T-helper 2 cell treated with Interferon-gamma antibody and Interleukin-4, amounts not matched to agents 5 μg/mL and 100 μg/mL, for 36 hours (primary cell): ENCODE measurements around the gene TMEM164.

Experiments used
- DNase-seq: peaks from one replicate; pipeline ENCODE4 v3.0.0; 2021; ENCODE audit warnings: low spot score
- H3K27ac Mint-ChIP-seq: one replicate; pipeline ENCODE4 v1.8.0; 2021; ENCODE audit warnings: mild to moderate bottlenecking, mixed read lengths
- H3K27me3 Mint-ChIP-seq: one replicate; pipeline ENCODE4 v1.8.0; 2021; ENCODE audit warnings: low read depth, mixed read lengths
- H3K36me3 Mint-ChIP-seq: one replicate; pipeline ENCODE4 v1.8.0; 2021; ENCODE audit warnings: low read depth, mixed read lengths
- H3K4me1 Mint-ChIP-seq: one replicate; pipeline ENCODE4 v1.8.0; 2021; ENCODE audit warnings: low read depth, mixed read lengths
- H3K4me3 Mint-ChIP-seq: one replicate; pipeline ENCODE4 v1.8.0; 2022; ENCODE audit warnings: mild to moderate bottlenecking, moderate library complexity, mixed read lengths
- H3K9me3 Mint-ChIP-seq: one replicate; pipeline ENCODE4 v1.8.0; 2021; ENCODE audit warnings: mixed read lengths

TMEM164 gene

DNA sequence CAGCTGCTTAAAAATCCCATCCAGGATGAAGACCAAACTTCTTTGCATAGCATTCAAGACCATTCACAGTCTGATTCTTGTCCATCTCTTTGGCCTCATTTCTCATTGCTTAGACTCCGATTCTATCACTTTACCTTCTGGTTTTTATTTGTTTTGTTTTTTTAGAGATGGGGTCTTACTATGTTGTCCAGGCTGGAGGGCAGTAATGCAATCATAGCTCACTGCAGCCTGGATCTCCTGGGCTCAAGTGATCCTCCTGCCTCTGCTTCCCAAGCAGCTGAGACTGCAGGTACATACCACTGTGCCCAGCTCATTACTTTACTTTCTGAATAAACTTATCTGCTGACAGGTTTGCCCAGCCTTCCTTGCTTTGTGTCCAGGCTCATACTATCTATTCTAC lies 152.8 kb downstream of the TMEM164 start:
- no peak for DNase-seq
- Mint-ChIP-seq H3K4me1 (peaks cover 19% of the 10 kb centered on the region), H3K27ac (no peak overlapping the region), H3K9me3 (no peaks in the 10 kb centered on the region), H3K4me3 (no peak overlapping the region), H3K27me3 (no peaks in the 10 kb centered on the region), H3K36me3 (no peaks in the 10 kb centered on the region)

DNA sequence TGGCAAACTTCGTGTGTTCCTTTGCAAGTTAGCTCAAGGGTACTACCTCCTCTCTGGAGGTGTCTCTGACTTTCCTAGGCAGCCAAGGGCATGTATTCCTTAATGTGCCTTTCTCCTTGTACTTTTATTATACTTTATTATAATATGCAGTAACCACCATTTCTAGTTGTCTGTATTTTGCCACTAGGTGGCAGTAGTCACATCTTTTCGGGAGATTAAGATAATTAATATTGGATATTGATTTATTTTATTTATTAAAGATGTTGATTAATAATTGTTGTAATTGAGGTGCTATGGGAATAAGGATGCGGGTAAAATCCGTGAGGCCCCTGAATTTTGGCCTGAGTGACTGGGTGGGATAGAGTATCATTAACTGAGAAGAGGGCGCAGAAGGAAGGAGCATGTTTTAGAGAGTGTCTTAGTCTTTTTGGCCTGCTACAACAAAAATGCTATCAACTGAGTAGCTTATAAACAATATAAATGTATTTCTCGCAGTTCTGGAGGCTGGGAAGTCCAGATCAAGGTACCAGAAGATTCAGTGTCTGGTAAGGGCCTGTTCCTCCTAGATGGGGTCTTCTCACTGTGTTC lies 153.3 kb downstream of the TMEM164 start:
- H3K27ac Mint-ChIP-seq, result no peak overlapping the region
- no peaks in the 10 kb centered on the region for H3K27me3 Mint-ChIP-seq
- H3K9me3 Mint-ChIP-seq, result no peaks in the 10 kb centered on the region
- peaks cover 19% of the 10 kb centered on the region for H3K4me1 Mint-ChIP-seq
- no peaks in the 10 kb centered on the region for H3K36me3 Mint-ChIP-seq
- no peak for DNase-seq
- no peak overlapping the region for H3K4me3 Mint-ChIP-seq

- no peak for DNase-seq
- no peak overlapping the region for H3K4me3 Mint-ChIP-seq
- no peaks in the 10 kb centered on the region for H3K36me3 Mint-ChIP-seq
- peaks cover 19% of the 10 kb centered on the region for H3K4me1 Mint-ChIP-seq
- H3K27me3 Mint-ChIP-seq, result no peaks in the 10 kb centered on the region
- no peak overlapping the region for H3K27ac Mint-ChIP-seq
- no peaks in the 10 kb centered on the region for H3K9me3 Mint-ChIP-seq
Observed at GRCh38 chrX:110157444-110157843, 154.5 kb downstream of the TMEM164 start.

DNA sequence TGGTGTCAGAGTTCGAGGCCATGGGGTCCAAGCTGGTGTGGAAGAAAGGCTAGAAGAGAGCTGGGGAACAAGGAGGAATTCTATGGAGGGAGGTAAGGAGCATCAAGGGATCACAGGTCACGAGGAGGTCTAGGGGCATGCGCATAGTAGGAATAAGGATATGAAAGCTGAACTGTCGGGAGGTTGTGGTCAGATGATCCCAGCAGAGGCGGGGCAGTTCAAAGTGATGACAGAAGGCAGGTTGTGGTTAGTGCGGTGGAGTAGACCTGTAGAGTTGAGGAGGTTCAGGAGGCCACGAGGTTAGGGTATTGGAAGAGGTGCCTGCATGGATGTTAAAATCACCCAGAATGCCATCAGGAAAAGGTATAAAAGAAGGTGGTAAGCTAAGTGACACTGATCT lies 156.3 kb downstream of the TMEM164 start:
- Mint-ChIP-seq H3K27me3 (no peaks in the 10 kb centered on the region), H3K4me1 (peaks cover 19% of the 10 kb centered on the region), H3K4me3 (no peak overlapping the region), H3K9me3 (no peaks in the 10 kb centered on the region), H3K27ac (no peak overlapping the region), H3K36me3 (no peaks in the 10 kb centered on the region)
- DNase-seq, result no peak

DNA sequence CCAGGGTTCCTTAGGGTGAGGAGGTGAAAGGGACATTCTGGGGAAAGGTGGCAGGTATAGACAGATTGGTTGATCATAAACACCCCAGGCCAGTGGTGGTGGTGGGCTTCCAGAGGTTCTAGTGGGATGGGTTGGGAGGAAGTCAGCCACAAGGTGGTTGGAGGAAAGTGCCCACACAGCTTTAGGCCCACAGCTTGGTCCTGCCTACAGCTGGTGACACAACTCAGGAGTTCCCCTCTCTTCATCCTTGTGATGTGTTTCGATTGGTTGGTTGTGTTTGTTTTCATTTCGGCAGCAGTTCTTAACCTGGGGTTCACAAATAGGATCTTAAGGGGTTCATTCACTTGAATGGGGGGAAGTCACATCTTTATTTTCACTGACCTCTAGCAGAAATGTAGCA lies 157.0 kb downstream of the TMEM164 start:
- H3K4me3 Mint-ChIP-seq, result no peak overlapping the region
- no peak overlapping the region for H3K27ac Mint-ChIP-seq
- no peak for DNase-seq
- peaks cover 19% of the 10 kb centered on the region for H3K4me1 Mint-ChIP-seq
- H3K36me3 Mint-ChIP-seq, result no peaks in the 10 kb centered on the region
- no peaks in the 10 kb centered on the region for H3K27me3 Mint-ChIP-seq
- no peaks in the 10 kb centered on the region for H3K9me3 Mint-ChIP-seq

GRCh38 chrX:110161361-110161686 lies 158.4 kb downstream of the TMEM164 start:
- Mint-ChIP-seq H3K4me3 (no peak overlapping the region), H3K27me3 (no peaks in the 10 kb centered on the region), H3K27ac (no peak overlapping the region), H3K9me3 (no peaks in the 10 kb centered on the region), H3K36me3 (no peaks in the 10 kb centered on the region), H3K4me1 (peaks cover 12% of the 10 kb centered on the region)
- DNase-seq, result no peak

GRCh38 chrX:110162131-110162530 lies 159.2 kb downstream of the TMEM164 start:
- H3K36me3 Mint-ChIP-seq, result no peaks in the 10 kb centered on the region
- no peak overlapping the region for H3K27ac Mint-ChIP-seq
- H3K9me3 Mint-ChIP-seq, result no peaks in the 10 kb centered on the region
- peaks cover 12% of the 10 kb centered on the region for H3K4me1 Mint-ChIP-seq
- no peak for DNase-seq
- H3K27me3 Mint-ChIP-seq, result no peaks in the 10 kb centered on the region
- H3K4me3 Mint-ChIP-seq, result no peak overlapping the region

- Mint-ChIP-seq H3K9me3 (no peaks in the 10 kb centered on the region), H3K27ac (no peak overlapping the region), H3K27me3 (no peaks in the 10 kb centered on the region), H3K4me1 (peaks cover 12% of the 10 kb centered on the region), H3K36me3 (no peaks in the 10 kb centered on the region), H3K4me3 (no peak overlapping the region)
- DNase-seq, result no peak
Observed at GRCh38 chrX:110162867-110163266, 160.0 kb downstream of the TMEM164 start.

DNA sequence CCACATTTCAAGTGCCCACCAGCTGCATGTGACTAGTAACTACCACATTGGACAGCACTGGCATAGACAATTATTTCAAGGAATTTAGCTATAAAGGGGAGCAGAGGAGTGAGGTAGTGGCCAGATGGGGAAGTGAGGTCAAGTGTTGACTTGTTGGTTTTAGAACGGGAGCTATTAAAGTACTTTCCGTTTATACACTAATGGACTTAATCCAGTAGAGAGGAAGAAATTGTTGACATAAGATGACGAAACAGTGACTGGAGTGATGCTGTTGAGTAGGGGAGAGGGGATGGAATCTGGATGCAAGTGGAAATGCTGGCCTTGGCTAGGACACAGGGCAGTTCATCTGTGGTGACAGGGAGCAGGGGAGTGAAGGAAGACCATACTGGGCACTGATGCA lies 160.6 kb downstream of the TMEM164 start:
- no peak for DNase-seq
- no peaks in the 10 kb centered on the region for H3K27me3 Mint-ChIP-seq
- no peaks in the 10 kb centered on the region for H3K9me3 Mint-ChIP-seq
- H3K27ac Mint-ChIP-seq, result no peak overlapping the region
- peaks cover 12% of the 10 kb centered on the region for H3K4me1 Mint-ChIP-seq
- no peaks in the 10 kb centered on the region for H3K36me3 Mint-ChIP-seq
- no peak overlapping the region for H3K4me3 Mint-ChIP-seq

GRCh38 chrX:110167952-110168451 lies 165.1 kb downstream of the TMEM164 start:
- no peaks in the 10 kb centered on the region for H3K4me1 Mint-ChIP-seq
- peak; percentile 12 for DNase-seq

GRCh38 chrX:110168585-110168984 lies 165.7 kb downstream of the TMEM164 start:
- DNase-seq, result no peak
- Mint-ChIP-seq H3K36me3 (no peaks in the 10 kb centered on the region), H3K4me1 (no peaks in the 10 kb centered on the region), H3K27ac (no peak overlapping the region), H3K9me3 (no peaks in the 10 kb centered on the region), H3K27me3 (no peaks in the 10 kb centered on the region), H3K4me3 (no peak overlapping the region)

More at GRCh38 chrX:110167952-110168451, 165.1 kb downstream of the TMEM164 start:
- no peak overlapping the region for H3K27ac Mint-ChIP-seq
- no peak overlapping the region for H3K4me3 Mint-ChIP-seq
- no peaks in the 10 kb centered on the region for H3K9me3 Mint-ChIP-seq
- H3K36me3 Mint-ChIP-seq, result no peaks in the 10 kb centered on the region
- H3K27me3 Mint-ChIP-seq, result no peaks in the 10 kb centered on the region

DNA sequence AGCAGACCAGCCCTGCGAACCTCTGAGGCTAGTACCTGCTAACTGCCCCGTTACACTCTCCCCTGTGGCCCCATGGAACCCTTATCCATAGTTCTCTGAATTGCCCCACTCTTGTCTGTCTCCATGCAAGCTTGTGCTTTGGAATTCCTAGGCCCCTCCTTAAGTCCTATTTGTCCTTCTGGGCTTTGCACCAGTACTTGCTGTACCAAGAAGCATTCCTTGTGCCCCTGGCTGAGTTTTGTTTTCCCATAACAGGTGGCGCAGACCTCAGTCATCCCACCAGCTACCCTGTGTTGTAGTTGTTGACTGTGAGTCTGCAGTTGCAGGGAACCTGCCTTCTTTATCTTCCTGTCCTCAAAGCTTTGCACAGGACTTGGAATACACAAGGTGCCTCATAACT lies 167.1 kb downstream of the TMEM164 start:
- no peaks in the 10 kb centered on the region for H3K36me3 Mint-ChIP-seq
- no peak for DNase-seq
- H3K9me3 Mint-ChIP-seq, result no peaks in the 10 kb centered on the region
- H3K4me3 Mint-ChIP-seq, result no peak overlapping the region
- no peaks in the 10 kb centered on the region for H3K4me1 Mint-ChIP-seq
- no peaks in the 10 kb centered on the region for H3K27me3 Mint-ChIP-seq
- H3K27ac Mint-ChIP-seq, result no peak overlapping the region

DNA sequence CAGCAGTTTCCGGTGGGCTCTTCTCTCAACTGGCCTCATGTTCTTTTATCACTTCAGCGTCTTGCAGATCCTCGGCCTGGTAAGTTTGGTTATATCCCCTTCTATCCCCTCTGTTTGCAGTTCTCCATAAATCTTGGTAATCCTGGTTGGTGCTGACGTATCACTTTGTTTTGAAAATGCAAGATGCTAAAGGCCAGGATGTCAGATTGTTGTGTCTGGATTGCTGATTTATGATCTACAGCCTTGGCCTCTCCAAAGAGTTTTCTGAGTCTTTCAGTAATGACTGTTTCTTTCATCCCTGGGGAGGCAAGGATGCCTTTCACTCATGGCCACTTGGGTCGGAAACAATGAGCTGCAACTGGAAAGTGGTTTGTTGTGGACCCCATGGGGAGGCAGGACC lies 168.5 kb downstream of the TMEM164 start:
- Mint-ChIP-seq H3K36me3 (no peaks in the 10 kb centered on the region), H3K27ac (no peak overlapping the region), H3K4me1 (no peaks in the 10 kb centered on the region), H3K27me3 (no peaks in the 10 kb centered on the region), H3K4me3 (no peak overlapping the region), H3K9me3 (no peaks in the 10 kb centered on the region)
- DNase-seq, result no peak

GRCh38 chrX:110172215-110172614 lies 169.3 kb downstream of the TMEM164 start:
- Mint-ChIP-seq H3K4me1 (no peaks in the 10 kb centered on the region), H3K27ac (no peak overlapping the region), H3K36me3 (no peaks in the 10 kb centered on the region), H3K27me3 (no peaks in the 10 kb centered on the region), H3K9me3 (no peaks in the 10 kb centered on the region), H3K4me3 (no peak overlapping the region)
- DNase-seq, result no peak
